ENCODE data around the gene CGA. TPM values are rescaled to one million over a fixed set of nuclear protein-coding genes. Genes with fewer than 3 reads are reported as not detected.

The CGA gene
- total RNA-seq, 1 donor from 2014 or later, result 0.43 TPM

DNA sequence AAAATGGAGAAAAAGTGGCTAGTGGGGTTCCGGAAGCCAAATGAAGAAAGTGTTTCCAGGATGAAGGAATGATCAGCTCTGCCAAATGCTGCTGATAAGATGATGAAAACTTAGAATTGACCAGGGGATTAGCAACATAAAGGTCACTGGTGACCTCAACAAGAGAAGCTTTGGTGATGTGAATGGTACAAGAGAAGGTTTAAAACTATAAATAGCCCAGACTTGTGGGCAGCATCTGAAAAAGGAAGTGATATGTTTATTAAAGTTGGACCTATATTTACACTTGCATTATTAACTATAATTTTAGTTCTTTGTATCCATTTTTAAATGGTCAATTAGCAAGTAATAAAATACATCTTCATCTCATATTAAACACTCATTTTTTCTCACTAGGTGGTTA lies 45.1 kb downstream of the CGA start:
- Mint-ChIP-seq H3K27ac (no peak overlapping the region), H3K9me3 (no peaks in the 10 kb centered on the region), H3K27me3 (peaks cover 9% of the 10 kb centered on the region), H3K4me1 (ENCODE audit: unreplicated experiment) (no peaks in the 10 kb centered on the region), H3K36me3 (no peaks in the 10 kb centered on the region), H3K4me3 (no peak overlapping the region)
- TF ChIP-seq, protein P1, sequence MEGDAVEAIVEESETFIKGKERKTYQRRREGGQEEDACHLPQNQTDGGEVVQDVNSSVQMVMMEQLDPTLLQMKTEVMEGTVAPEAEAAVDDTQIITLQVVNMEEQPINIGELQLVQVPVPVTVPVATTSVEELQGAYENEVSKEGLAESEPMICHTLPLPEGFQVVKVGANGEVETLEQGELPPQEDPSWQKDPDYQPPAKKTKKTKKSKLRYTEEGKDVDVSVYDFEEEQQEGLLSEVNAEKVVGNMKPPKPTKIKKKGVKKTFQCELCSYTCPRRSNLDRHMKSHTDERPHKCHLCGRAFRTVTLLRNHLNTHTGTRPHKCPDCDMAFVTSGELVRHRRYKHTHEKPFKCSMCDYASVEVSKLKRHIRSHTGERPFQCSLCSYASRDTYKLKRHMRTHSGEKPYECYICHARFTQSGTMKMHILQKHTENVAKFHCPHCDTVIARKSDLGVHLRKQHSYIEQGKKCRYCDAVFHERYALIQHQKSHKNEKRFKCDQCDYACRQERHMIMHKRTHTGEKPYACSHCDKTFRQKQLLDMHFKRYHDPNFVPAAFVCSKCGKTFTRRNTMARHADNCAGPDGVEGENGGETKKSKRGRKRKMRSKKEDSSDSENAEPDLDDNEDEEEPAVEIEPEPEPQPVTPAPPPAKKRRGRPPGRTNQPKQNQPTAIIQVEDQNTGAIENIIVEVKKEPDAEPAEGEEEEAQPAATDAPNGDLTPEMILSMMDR (conservative IDR thresholded peaks at IDR 0.05), result no peak
- DNase-seq (ENCODE audit: extremely low spot score, unreplicated experiment), result no peak

DNA sequence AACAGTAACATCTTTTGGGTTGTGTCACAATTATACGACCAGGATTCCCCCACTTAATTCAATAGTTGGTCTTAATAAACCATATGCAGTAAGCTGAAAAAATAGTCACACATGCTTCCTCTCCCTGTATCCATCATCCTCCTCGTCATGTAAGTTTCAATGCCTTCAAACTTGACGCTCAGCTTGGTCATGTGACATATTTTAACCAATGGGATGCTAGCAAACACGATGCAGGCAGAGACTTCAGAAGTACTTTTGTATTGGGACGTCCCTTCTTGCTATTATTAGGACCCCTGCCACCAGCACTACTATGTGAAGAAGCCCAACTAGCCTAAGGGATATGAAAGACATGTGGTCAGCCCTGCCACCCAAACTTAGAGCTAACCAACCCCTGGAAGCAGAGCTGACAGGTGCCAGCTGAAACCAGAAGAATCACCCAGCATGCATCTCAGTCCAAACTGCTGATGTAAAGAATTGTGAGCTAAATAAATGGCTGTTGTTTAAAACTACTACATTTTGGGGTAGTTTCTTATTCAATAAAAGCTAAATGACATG lies 49.3 kb downstream of the CGA start:
- Mint-ChIP-seq H3K27me3 (peaks cover 8% of the 10 kb centered on the region), H3K36me3 (no peaks in the 10 kb centered on the region), H3K9me3 (no peaks in the 10 kb centered on the region), H3K4me3 (no peak overlapping the region), H3K27ac (no peak overlapping the region), H3K4me1 (ENCODE audit: unreplicated experiment) (no peaks in the 10 kb centered on the region)
- DNase-seq (ENCODE audit: extremely low spot score, unreplicated experiment), result no peak
- TF ChIP-seq, protein P1 (conservative IDR thresholded peaks at IDR 0.05), result no peak

DNA sequence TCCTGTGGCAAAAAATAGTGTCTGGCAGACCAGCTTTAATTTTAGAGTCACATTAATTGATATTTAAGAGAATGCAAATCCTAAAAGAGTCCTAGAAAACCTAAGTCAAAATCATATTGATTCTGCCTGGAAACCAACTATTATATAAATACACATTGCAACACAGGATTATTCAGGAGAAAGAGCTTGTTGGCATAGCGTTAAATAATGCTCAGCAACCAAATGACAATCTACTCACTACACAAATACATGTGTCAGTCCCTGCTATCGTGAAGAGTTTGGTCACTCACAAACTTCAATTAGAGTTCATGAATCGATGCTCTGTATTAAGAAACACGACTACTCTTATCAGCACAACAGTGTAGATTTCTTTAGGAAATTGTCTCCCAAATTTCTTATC lies 54.2 kb downstream of the CGA start:
- Mint-ChIP-seq H3K27me3 (no peaks in the 10 kb centered on the region), H3K27ac (no peak overlapping the region), H3K36me3 (no peaks in the 10 kb centered on the region), H3K4me1 (ENCODE audit: unreplicated experiment) (no peaks in the 10 kb centered on the region), H3K9me3 (no peaks in the 10 kb centered on the region), H3K4me3 (no peak overlapping the region)
- no peak for DNase-seq (ENCODE audit: extremely low spot score, unreplicated experiment)
- TF ChIP-seq, protein P1 (conservative IDR thresholded peaks at IDR 0.05), result no peak

Other genes starting within 250 kb of the CGA start
- 0.39 and 0.52 TPM in 2 replicates for gene HTR1E, start 157.6 kb downstream of the CGA start, total RNA-seq (ENCODE audit: low replicate concordance)
- 40.2 and 61.1 TPM in 2 replicates for gene ZNF292, start 60.5 kb upstream of the CGA start, total RNA-seq (ENCODE audit: low replicate concordance)
- 15.0 and 18.0 TPM in 2 replicates for gene SMIM8, start 227.5 kb upstream of the CGA start, total RNA-seq (ENCODE audit: low replicate concordance)
- 0.67 TPM in 1 of 2 replicates, not detected in the other for gene GJB7, start 234.2 kb upstream of the CGA start, total RNA-seq (ENCODE audit: low replicate concordance)
- 3.3 and 4.7 TPM in 2 replicates for gene C6orf163, start 249.7 kb upstream of the CGA start, total RNA-seq (ENCODE audit: low replicate concordance)

Measured in type B pancreatic cell (in vitro differentiated cells).